SK-N-SH treated with all-trans-retinoic acid at 6 μM for 48 hours (cell line): ENCODE data around the gene RNF166.
"Not testable (repeated sequence)": the region's sequence is repeated elsewhere in the genome, so short reads cannot be mapped to it uniquely, and the experiment has no call there.

Experiments used
- ATAC-seq: fragments of 200-7000 bp; cut with Tn5 transposase; 3 replicates; pipeline ENCODE4 v1.9.1; 2020; ENCODE audit warnings: mild to moderate bottlenecking, moderate library complexity
- ARNTL ChIP-seq: fragments of 450-650 bp; formaldehyde crosslinking; IDR thresholded peaks from 2 replicates; pipeline ENCODE4 v1.5.0; 2020; ENCODE audit warnings: low read depth, mild to moderate bottlenecking, moderate library complexity, borderline replicate concordance
- BACH2 ChIP-seq: fragments of 250-450 bp; sonication (Bioruptor Pico); IDR thresholded peaks from 2 replicates; pipeline ENCODE4 v1.9.0; 2021; ENCODE audit warnings: mild to moderate bottlenecking, borderline replicate concordance
- CREB5 ChIP-seq: fragments of 250-450 bp; sonication (Bioruptor Pico); IDR thresholded peaks from 2 replicates; pipeline ENCODE4 v1.5.1; 2020; ENCODE audit warnings: low read depth, mild to moderate bottlenecking, moderate library complexity
- CSDC2 ChIP-seq: fragments of 250-450 bp; sonication (Bioruptor Pico); IDR thresholded peaks from 2 replicates; pipeline ENCODE4 v1.5.0; 2020; ENCODE audit warnings: mild to moderate bottlenecking, moderate library complexity
- ESRRG ChIP-seq: fragments of 250-450 bp; sonication (Bioruptor Pico); IDR thresholded peaks from 2 replicates; pipeline ENCODE4 v1.6.1; 2021; ENCODE audit warnings: mild to moderate bottlenecking
- PATZ1 ChIP-seq: fragments of 250-450 bp; sonication (Bioruptor Pico); IDR thresholded peaks from 2 replicates; pipeline ENCODE4 v1.8.0; 2020; ENCODE audit warnings: mild to moderate bottlenecking, moderate library complexity, borderline replicate concordance
- RARB ChIP-seq: fragments of 250-450 bp; sonication (Bioruptor Pico); IDR thresholded peaks from 2 replicates; pipeline ENCODE4 v1.8.0; 2021; ENCODE audit warnings: mild to moderate bottlenecking, moderate library complexity
- TCF4 ChIP-seq: fragments of 250-450 bp; sonication (Bioruptor Pico); IDR thresholded peaks from 2 replicates; pipeline ENCODE4 v1.8.0; 2021; ENCODE audit warnings: mild to moderate bottlenecking, moderate library complexity, borderline replicate concordance
- TOX ChIP-seq: fragments of 250-450 bp; sonication (Bioruptor Pico); IDR thresholded peaks from 2 replicates; pipeline ENCODE4 v1.8.0; 2021; ENCODE audit warnings: mild to moderate bottlenecking, moderate library complexity, borderline replicate concordance
- ZC3H10 ChIP-seq: fragments of 250-450 bp; sonication (Bioruptor Pico); IDR thresholded peaks from 2 replicates; pipeline ENCODE4 v1.5.1; 2021; ENCODE audit warnings: mild to moderate bottlenecking, moderate library complexity
- ZFP3 ChIP-seq: fragments of 250-450 bp; sonication (Bioruptor Pico); IDR thresholded peaks from 2 replicates; pipeline ENCODE4 v1.5.0; 2020; ENCODE audit warnings: mild to moderate bottlenecking, moderate library complexity
- ZFP30 ChIP-seq: fragments of 450-650 bp; formaldehyde crosslinking; IDR thresholded peaks from 2 replicates; pipeline ENCODE4 v1.5.0; 2022; ENCODE audit warnings: mild to moderate bottlenecking, moderate library complexity
- ZNF565 ChIP-seq: fragments of 450-650 bp; formaldehyde crosslinking; conservative IDR thresholded peaks from 2 replicates; pipeline ENCODE4 v1.5.0; 2020; ENCODE audit warnings: low read depth, mild to moderate bottlenecking, moderate library complexity
- ZNF70 ChIP-seq: fragments of 450-650 bp; formaldehyde crosslinking; IDR thresholded peaks from 2 replicates; pipeline ENCODE4 v1.5.0; 2020; ENCODE audit warnings: mild to moderate bottlenecking, moderate library complexity
- ZNF8 ChIP-seq: fragments of 450-650 bp; formaldehyde crosslinking; IDR thresholded peaks from 2 replicates; pipeline ENCODE4 v1.5.0; 2020; ENCODE audit warnings: mild to moderate bottlenecking, moderate library complexity
- TF ChIP-seq, protein P1 (sequence below): fragments of 250-450 bp; sonication (Bioruptor Pico); IDR thresholded peaks from 2 replicates; pipeline ENCODE4 v1.5.0; 2020; ENCODE audit warnings: mild to moderate bottlenecking, moderate library complexity
- TF ChIP-seq, protein P2 (sequence below): fragments of 250-450 bp; sonication (Bioruptor Pico); IDR thresholded peaks from 2 replicates; pipeline ENCODE4 v1.5.1; 2021; ENCODE audit warnings: mild to moderate bottlenecking, moderate library complexity

Gene RNF166

DNA sequence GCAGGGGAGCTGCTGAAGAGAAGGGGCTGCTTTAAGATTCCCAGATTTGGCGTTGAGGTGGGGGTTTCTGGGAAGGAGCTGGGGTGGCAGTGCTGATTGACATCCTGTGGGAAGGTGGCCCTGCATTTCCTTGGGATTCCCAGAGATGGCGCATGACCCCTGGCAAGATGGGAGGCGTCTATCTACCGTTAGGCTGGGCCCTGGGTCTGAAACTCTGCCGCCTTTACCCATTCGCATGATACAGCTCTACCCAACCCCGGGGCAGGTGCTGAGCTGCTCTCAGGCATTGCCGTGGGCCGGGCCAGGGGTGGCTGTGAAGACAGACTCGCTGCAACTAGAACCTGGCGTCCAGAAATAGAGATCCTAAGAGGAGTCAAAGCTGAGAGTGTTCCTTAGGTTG is 33.4 kb downstream of the RNF166 start (continued):
- TF ChIP-seq, protein P1, sequence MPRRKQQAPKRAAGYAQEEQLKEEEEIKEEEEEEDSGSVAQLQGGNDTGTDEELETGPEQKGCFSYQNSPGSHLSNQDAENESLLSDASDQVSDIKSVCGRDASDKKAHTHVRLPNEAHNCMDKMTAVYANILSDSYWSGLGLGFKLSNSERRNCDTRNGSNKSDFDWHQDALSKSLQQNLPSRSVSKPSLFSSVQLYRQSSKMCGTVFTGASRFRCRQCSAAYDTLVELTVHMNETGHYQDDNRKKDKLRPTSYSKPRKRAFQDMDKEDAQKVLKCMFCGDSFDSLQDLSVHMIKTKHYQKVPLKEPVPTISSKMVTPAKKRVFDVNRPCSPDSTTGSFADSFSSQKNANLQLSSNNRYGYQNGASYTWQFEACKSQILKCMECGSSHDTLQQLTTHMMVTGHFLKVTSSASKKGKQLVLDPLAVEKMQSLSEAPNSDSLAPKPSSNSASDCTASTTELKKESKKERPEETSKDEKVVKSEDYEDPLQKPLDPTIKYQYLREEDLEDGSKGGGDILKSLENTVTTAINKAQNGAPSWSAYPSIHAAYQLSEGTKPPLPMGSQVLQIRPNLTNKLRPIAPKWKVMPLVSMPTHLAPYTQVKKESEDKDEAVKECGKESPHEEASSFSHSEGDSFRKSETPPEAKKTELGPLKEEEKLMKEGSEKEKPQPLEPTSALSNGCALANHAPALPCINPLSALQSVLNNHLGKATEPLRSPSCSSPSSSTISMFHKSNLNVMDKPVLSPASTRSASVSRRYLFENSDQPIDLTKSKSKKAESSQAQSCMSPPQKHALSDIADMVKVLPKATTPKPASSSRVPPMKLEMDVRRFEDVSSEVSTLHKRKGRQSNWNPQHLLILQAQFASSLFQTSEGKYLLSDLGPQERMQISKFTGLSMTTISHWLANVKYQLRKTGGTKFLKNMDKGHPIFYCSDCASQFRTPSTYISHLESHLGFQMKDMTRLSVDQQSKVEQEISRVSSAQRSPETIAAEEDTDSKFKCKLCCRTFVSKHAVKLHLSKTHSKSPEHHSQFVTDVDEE = no peak
- no peak for TF ChIP-seq ZNF8 (CRISPR knock-in tag)
- TF ChIP-seq, all 23 proteins: peak for 0

GRCh38 chr16:88671806-88672205 is 34.4 kb downstream of the RNF166 start:
- TF ChIP-seq ZC3H10 (CRISPR knock-in tag) = no peak
- TF ChIP-seq TCF4 (CRISPR knock-in tag) = no peak
- no peak for TF ChIP-seq TOX (CRISPR knock-in tag)
- TF ChIP-seq, protein P2, sequence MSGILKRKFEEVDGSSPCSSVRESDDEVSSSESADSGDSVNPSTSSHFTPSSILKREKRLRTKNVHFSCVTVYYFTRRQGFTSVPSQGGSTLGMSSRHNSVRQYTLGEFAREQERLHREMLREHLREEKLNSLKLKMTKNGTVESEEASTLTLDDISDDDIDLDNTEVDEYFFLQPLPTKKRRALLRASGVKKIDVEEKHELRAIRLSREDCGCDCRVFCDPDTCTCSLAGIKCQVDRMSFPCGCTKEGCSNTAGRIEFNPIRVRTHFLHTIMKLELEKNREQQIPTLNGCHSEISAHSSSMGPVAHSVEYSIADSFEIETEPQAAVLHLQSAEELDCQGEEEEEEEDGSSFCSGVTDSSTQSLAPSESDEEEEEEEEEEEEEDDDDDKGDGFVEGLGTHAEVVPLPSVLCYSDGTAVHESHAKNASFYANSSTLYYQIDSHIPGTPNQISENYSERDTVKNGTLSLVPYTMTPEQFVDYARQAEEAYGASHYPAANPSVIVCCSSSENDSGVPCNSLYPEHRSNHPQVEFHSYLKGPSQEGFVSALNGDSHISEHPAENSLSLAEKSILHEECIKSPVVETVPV = no peak
- TF ChIP-seq RARB (CRISPR knock-in tag) = no peak
- TF ChIP-seq, protein P1 = no peak
- TF ChIP-seq ESRRG (CRISPR knock-in tag) = no peak
- TF ChIP-seq ZNF565 (CRISPR knock-in tag) = no peak
- no peak for TF ChIP-seq CREB5
- TF ChIP-seq ZNF8 (CRISPR knock-in tag) = no peak
- TF ChIP-seq, all 23 proteins: peak for 0
- ATAC-seq = no peak

- no peak for ATAC-seq
- TF ChIP-seq CSDC2 (CRISPR knock-in tag) = no peak
- TF ChIP-seq ZNF70 (CRISPR knock-in tag) = no peak
Observed at GRCh38 chr16:88669980-88670379, 36.2 kb downstream of the RNF166 start.

DNA sequence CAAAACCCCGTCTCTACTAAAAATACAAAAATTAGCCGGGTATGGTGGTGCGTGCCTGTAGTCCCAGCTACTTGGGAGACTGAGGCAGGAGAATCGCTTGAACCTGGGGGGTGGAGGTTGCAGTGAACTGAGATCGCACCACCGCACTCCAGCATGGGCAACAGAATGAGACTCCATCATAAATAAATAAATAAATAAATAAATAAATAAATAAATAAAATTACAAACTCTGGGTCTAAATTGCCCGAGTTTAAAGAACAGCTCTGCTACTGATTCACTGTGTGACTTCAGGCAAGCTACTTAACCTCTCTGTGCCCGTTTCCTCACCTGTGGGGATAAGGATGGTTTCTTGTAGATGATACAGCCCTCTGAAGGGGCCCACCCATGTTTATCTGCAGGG is 36.7 kb downstream of the RNF166 start:
- ATAC-seq = not testable (repeated sequence)

GRCh38 chr16:88667461-88667860 is 38.7 kb downstream of the RNF166 start:
- no peak for ATAC-seq
- no peak for TF ChIP-seq BACH2 (CRISPR knock-in tag)
- TF ChIP-seq, protein P1 = no peak
- TF ChIP-seq TCF4 (CRISPR knock-in tag) = no peak
- no peak for TF ChIP-seq ZFP30 (CRISPR knock-in tag)
- TF ChIP-seq PATZ1 (CRISPR knock-in tag) = no peak
- TF ChIP-seq CREB5 = no peak
- TF ChIP-seq ZFP3 (CRISPR knock-in tag) = no peak
- TF ChIP-seq ARNTL (CRISPR knock-in tag) = no peak
- no peak for TF ChIP-seq ZNF8 (CRISPR knock-in tag)
- TF ChIP-seq, protein P2 = no peak
- TF ChIP-seq TOX (CRISPR knock-in tag) = no peak
